C4-2B (cell line): ENCODE data around the gene LDLRAD3.

Experiments used
- CTCF ChIP-seq: fragments of 450-650 bp; conservative IDR thresholded peaks from 2 replicates; pipeline ENCODE4 v1.5.1; 2017; ENCODE audit warnings: mild to moderate bottlenecking
- ZFX ChIP-seq: fragments of 450-650 bp; IDR thresholded peaks from 2 replicates; pipeline ENCODE4 v1.6.1; 2017

DNA sequence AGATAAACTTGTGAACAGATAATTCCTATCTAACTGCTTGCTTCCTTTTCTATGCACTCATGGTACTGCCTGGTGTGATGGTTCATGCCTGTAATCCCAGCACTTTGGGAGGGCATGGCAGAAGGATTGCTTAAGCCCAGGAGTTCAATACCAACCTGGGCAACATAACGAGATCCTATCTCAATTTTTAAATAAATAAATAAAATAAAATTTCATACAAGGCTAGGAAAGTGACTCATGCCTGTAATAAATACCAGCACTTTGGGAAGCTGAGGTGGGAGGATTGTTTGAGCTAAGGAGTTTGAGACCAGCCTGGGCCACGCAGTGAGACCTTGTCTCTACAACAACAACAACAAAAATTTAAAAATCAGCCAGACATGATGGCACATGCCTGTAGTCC lies 178.8 kb downstream of the LDLRAD3 start:
- no peak for TF ChIP-seq CTCF
- no peak for TF ChIP-seq ZFX
